MCF 10A (cell line): ENCODE results near the gene ADAMTS10. TPM values are rescaled to one million over a fixed set of nuclear protein-coding genes. Genes with fewer than 3 reads are reported as not detected.

Experiments used
- BruUV-seq: library from RNA; stranded (reverse); fragments of 400-500 nt; replicated peaks from 2 replicates; lab custom pipeline; 2021; lab: Mats Ljungman, UMichigan
- CTCF ChIA-PET: fragments of 300-600 bp; sonication (Branson Sonifier 250); formaldehyde crosslinking; extraction: SDS; loops from one replicate; lab custom pipeline; 2021; ENCODE audit warnings: antibody characterized with exemption, inconsistent platforms; lab: Yijun Ruan, JAX
- POLR2A ChIA-PET: fragments of 300-600, 350-650 bp; sonication (Branson Sonifier 250); formaldehyde crosslinking; extraction: SDS; loops from one replicate; lab custom pipeline; 2020; ENCODE audit warnings: antibody characterized with exemption, inconsistent platforms; lab: Yijun Ruan, JAX
- DNase-seq: peaks from one replicate; pipeline ENCODE4 v3.0.0-alpha.2; 2018; ENCODE audit not compliant: unreplicated experiment
- H3K27ac Mint-ChIP-seq: one replicate; pipeline ENCODE4 v1.8.0; 2022; ENCODE audit warnings: mild to moderate bottlenecking, low read depth, mixed read lengths; ENCODE audit not compliant: unreplicated experiment
- H3K27me3 Mint-ChIP-seq: one replicate; pipeline ENCODE4 v1.8.0; 2022; ENCODE audit warnings: mixed read lengths; ENCODE audit not compliant: insufficient read depth, unreplicated experiment
- H3K36me3 Mint-ChIP-seq: one replicate; pipeline ENCODE4 v1.8.0; 2022; ENCODE audit warnings: mild to moderate bottlenecking, moderate library complexity, mixed read lengths; ENCODE audit not compliant: insufficient read depth, unreplicated experiment
- H3K4me1 Mint-ChIP-seq: one replicate; pipeline ENCODE4 v1.8.0; 2022; ENCODE audit warnings: mixed read lengths; ENCODE audit not compliant: insufficient read depth, unreplicated experiment
- H3K4me3 Mint-ChIP-seq: one replicate; pipeline ENCODE4 v1.8.0; 2022; ENCODE audit warnings: mild to moderate bottlenecking, moderate library complexity, mixed read lengths; ENCODE audit not compliant: unreplicated experiment
- H3K9me3 Mint-ChIP-seq: one replicate; pipeline ENCODE4 v1.8.0; 2022; ENCODE audit warnings: mixed read lengths; ENCODE audit not compliant: unreplicated experiment
- intact Hi-C: fragments of 100-400 bp; cut with micrococcal nuclease; formaldehyde crosslinking; loops from 2 replicates; pipeline ENCODE4 v1.14.1; 2022
- total RNA-seq: library from RNA; stranded (reverse); gene quantifications from 2 replicates; pipeline ENCODE4 v1.2.3, GENCODE V29; 2022
- TF ChIP-seq, protein P1 (sequence below): fragments of 200-600 bp; IDR thresholded peaks from one replicate; pipeline ENCODE4 v1.8.0; 2022; ENCODE audit warnings: antibody characterized with exemption, mild to moderate bottlenecking; ENCODE audit not compliant: unreplicated experiment

ADAMTS10 gene
- total RNA-seq, 1 experiment from 2014 or later, result not detected

DNA sequence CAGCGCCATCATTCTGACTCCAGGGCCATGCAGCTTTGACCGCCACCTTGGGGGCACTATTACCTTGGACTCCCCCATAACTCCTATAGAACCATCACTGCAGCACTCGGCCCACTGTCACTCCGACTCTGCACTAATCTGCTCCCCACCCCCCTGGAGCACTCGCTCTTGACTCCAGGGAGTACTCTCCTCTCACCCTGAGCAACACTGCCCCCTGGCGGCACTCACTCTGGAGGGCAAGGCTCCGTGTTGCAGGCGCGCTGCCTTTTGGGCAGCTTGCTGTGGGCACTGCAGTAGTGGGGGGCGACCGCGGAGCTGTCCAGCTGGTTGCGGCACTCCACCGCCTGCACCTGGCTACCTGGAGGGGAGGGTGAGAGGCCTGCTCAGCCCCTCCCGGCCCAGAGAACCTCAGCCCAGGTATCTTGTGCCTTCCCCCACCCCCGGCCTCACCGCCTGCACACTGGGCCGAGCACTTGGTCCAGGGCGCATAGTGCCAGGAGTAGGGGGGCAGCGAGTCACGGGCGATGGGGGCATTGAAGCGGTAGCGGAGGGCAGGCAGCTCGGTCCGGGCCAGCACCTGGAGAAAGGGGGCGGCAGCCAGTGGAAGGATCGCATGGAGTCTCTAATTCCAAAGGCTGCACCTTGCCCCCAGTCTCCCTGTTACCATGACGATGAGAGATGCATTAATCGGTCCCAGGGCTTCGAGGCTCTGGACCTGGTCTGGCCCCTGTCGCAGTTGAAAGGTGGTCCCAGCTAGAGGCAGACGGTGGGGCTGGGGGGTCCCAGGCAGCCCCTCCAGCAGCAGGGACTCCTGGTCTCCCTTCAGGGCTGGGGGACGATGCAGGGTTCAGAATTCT, 24.4 kb downstream of the ADAMTS10 start:
- peak; percentile 65 for DNase-seq

DNA sequence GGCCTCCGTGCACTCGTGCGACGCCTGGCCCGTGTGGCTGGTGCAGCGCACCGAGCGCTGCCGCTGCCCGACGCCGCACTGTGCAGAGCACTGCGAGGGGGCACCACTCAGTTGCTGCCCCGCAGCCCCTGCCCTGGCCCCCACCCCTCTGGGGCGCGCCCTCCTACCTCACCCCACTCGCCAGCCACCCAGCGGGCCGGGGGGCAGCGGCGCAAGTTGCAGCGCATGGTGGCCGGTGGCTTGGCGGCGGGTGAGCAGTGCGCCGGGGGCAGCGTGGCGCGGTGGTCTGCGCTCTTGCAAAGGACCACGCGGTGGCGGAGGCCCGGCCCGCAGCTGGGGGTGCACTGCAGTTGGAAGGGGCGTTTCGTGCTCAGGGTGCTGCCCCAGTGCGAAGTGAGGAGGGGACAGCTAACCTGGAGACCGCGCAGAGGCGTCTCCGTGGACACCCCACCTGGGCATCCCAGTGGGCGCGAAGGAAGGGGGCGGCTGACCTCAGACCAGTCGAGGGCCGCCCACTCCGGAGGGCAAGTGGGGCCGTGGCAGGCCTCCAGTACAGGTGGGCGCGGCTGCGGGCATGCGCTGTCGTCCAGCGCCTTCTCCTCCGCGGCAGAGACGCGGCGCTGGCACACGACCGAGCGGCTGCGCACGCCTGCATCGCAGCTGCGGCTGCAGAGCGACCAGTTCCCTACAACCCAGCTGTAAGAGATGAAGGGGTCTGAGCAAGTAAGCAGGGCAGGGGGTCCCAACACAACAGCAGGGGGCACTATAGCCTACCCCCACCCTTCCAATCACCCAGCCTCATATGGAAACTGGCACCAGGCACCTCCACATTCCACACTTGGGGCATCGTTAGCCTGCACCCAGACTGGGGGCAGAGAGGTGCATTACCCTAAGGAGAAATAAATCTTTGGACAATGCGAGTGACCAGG, 25.3 kb downstream of the ADAMTS10 start:
- Mint-ChIP-seq H3K4me3 (no peak overlapping the region), H3K27me3 (peaks cover 10% of the 10 kb centered on the region), H3K27ac (no peak overlapping the region), H3K36me3 (no peaks in the 10 kb centered on the region), H3K4me1 (no peaks in the 10 kb centered on the region), H3K9me3 (no peaks in the 10 kb centered on the region)
- no TSS peak for BruUV-seq
- ChIA-PET POLR2A (no interaction called here), CTCF (interaction anchor here (0.6 to 3.3 kb wide), 7 partner anchors 10 to 491 kb away, joined by 3 to 18 read pairs (median 4); no protein-coding TSS in a partner anchor)
- TF ChIP-seq, protein P1, sequence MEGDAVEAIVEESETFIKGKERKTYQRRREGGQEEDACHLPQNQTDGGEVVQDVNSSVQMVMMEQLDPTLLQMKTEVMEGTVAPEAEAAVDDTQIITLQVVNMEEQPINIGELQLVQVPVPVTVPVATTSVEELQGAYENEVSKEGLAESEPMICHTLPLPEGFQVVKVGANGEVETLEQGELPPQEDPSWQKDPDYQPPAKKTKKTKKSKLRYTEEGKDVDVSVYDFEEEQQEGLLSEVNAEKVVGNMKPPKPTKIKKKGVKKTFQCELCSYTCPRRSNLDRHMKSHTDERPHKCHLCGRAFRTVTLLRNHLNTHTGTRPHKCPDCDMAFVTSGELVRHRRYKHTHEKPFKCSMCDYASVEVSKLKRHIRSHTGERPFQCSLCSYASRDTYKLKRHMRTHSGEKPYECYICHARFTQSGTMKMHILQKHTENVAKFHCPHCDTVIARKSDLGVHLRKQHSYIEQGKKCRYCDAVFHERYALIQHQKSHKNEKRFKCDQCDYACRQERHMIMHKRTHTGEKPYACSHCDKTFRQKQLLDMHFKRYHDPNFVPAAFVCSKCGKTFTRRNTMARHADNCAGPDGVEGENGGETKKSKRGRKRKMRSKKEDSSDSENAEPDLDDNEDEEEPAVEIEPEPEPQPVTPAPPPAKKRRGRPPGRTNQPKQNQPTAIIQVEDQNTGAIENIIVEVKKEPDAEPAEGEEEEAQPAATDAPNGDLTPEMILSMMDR, result no peak
- intact Hi-C loops, result loop anchor here (10.0 kb wide), 1 partner anchor 490 kb away; no protein-coding TSS in a partner anchor
- no peak for DNase-seq

More for the DNA sequence above, 24.4 kb downstream of the ADAMTS10 start:
- Mint-ChIP-seq H3K36me3 (peaks cover 3% of the 10 kb centered on the region), H3K27ac (no peak overlapping the region), H3K9me3 (no peaks in the 10 kb centered on the region), H3K4me3 (no peak overlapping the region), H3K4me1 (no peaks in the 10 kb centered on the region), H3K27me3 (peaks cover 10% of the 10 kb centered on the region)
- ChIA-PET POLR2A (no interaction called here), CTCF (interaction anchor here (0.6 to 3.3 kb wide), 14 partner anchors 8 to 590 kb away, joined by 3 to 18 read pairs (median 4); no protein-coding TSS in a partner anchor)
- intact Hi-C loops, result loop anchor here (10.0 kb wide), 1 partner anchor 489 kb away; no protein-coding TSS in a partner anchor
- TF ChIP-seq, protein P1, result peak; percentile 59
- no TSS peak for BruUV-seq

DNA sequence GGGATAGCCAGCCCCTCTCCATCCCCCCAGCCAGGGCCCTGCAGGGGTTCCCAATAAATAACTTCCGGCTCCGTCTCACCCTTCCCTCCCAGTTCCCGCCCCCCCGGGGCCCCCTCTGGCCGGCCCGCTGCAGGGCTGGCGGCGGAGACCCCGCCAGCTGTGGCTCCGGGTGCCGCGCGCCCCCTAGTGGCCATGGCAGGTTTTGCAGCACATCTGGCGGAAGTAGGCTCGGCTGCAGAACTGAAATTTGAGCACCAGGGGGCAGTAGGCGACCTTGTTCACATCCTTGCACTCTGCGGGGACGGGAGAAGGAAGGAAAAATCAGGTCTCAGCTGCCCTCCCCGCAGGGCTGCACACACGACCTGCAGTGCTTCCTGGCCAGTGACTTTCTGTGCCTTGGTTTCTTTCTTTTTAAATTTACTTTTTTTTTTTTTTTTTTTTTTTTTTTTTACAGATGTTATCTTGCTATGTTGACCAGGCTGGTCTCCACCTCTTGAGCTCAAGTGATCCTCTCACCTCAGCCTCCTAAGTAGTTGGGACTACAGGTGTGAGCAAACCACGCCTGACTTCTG, 29.7 kb downstream of the ADAMTS10 start:
- POLR2A ChIA-PET, result interaction anchor here (0.5 to 0.7 kb wide), 2 partner anchors 67 to 144 kb away, joined by 3 read pairs; partner anchors contain the start of gene ZNF414
- TF ChIP-seq, protein P1, result peak; percentile 99
- peaks cover 10% of the 10 kb centered on the region for H3K4me1 Mint-ChIP-seq
- H3K36me3 Mint-ChIP-seq, result no peaks in the 10 kb centered on the region
- peaks cover 10% of the 10 kb centered on the region for H3K27me3 Mint-ChIP-seq
- peak; percentile 82 for DNase-seq
- no TSS peak for BruUV-seq
- H3K4me3 Mint-ChIP-seq, result no peak overlapping the region
- CTCF ChIA-PET, result interaction anchor here (0.6 to 6.7 kb wide), 36 partner anchors 8 to 857 kb away, joined by 3 to 89 read pairs (median 4); partner anchors contain the start of genes OR1M1 and ZNF414
- H3K9me3 Mint-ChIP-seq, result no peaks in the 10 kb centered on the region
- H3K27ac Mint-ChIP-seq, result no peak overlapping the region
- intact Hi-C loops, result loop anchor here (1.0 to 10.0 kb wide), 2 partner anchors 62 to 494 kb away; no protein-coding TSS in a partner anchor
